HFFc6 (cell line): Measurements from ENCODE around the gene VAV3. TPM values are rescaled to one million over a fixed set of nuclear protein-coding genes. Genes with fewer than 3 reads are reported as not detected.

Experiments
- DNase-seq: peaks from one replicate; pipeline ENCODE4 v3.0.0-alpha.2; 2018
- H3K27ac Mint-ChIP-seq: 2 replicates; pipeline ENCODE4 v1.8.0; 2020; ENCODE audit warnings: mild to moderate bottlenecking, mixed read lengths
- H3K27me3 Mint-ChIP-seq: 2 replicates; pipeline ENCODE4 v1.8.0; 2021; ENCODE audit warnings: mild to moderate bottlenecking, moderate library complexity, mixed read lengths; ENCODE audit not compliant: insufficient read depth
- H3K36me3 Mint-ChIP-seq: 2 replicates; pipeline ENCODE4 v1.8.0; 2021; ENCODE audit warnings: low read depth, mixed read lengths
- H3K4me1 Mint-ChIP-seq: 2 replicates; pipeline ENCODE4 v1.8.0; 2020; ENCODE audit warnings: low read depth, mixed read lengths
- H3K4me3 Mint-ChIP-seq: 2 replicates; pipeline ENCODE4 v1.8.0; 2020; ENCODE audit warnings: mild to moderate bottlenecking, moderate library complexity, mixed read lengths
- H3K9me3 Mint-ChIP-seq: 2 replicates; pipeline ENCODE4 v1.8.0; 2020; ENCODE audit warnings: mild to moderate bottlenecking, mixed read lengths
- total RNA-seq, 6 experiments: library from RNA; stranded (reverse); fragmentation: NEBNext Ultra II Directional; extraction: Animal tissue kit (Norgen Biotek cat#: 25700); gene quantifications; 2 replicates in 1 of 6; 3 replicates in 5 of 6; pipeline ENCODE4 v1.2.3, GENCODE V29; 2021
- TF ChIP-seq, protein P1 (sequence below): fragments of 200-600 bp; sonication (generic); IDR thresholded peaks from 2 replicates; pipeline ENCODE4 v1.5.0; 2021; ENCODE audit warnings: antibody characterized with exemption, mild to moderate bottlenecking

The VAV3 gene
- total RNA-seq, 6 experiments from 2014 or later: not detected

DNA sequence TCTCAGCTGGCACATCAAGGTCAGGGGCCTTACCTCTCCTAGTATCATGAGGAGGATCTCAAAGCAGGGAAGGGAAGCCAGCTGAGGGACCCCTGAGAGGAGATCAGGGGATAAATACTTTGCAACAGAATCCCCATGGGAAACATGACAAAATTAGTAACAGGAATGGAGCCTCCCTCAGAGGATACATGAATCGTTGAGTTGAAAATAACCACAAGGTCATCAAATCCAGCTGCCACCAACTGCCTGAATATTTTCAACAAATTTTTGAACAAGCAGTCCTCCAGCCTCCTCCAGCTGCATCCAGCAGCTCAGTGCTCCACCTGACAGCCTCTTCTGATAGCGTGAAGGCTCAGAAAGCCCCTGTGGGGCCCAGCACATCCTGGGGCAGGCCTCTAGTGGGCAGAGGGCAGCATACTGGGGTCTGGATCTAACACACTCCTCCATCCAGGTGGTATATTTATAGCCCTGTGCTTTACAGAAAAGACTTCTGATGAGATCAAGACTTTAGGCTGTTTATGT, 419.9 kb downstream of the VAV3 start:
- Mint-ChIP-seq H3K4me1 (no peaks in the 10 kb centered on the region), H3K9me3 (peaks cover 20% of the 10 kb centered on the region), H3K27me3 (peaks cover 2% of the 10 kb centered on the region; the same call in 1 of the 2 replicates), H3K27ac (no peak overlapping the region), H3K4me3 (no peak overlapping the region), H3K36me3 (no peaks in the 10 kb centered on the region)
- TF ChIP-seq, protein P1, sequence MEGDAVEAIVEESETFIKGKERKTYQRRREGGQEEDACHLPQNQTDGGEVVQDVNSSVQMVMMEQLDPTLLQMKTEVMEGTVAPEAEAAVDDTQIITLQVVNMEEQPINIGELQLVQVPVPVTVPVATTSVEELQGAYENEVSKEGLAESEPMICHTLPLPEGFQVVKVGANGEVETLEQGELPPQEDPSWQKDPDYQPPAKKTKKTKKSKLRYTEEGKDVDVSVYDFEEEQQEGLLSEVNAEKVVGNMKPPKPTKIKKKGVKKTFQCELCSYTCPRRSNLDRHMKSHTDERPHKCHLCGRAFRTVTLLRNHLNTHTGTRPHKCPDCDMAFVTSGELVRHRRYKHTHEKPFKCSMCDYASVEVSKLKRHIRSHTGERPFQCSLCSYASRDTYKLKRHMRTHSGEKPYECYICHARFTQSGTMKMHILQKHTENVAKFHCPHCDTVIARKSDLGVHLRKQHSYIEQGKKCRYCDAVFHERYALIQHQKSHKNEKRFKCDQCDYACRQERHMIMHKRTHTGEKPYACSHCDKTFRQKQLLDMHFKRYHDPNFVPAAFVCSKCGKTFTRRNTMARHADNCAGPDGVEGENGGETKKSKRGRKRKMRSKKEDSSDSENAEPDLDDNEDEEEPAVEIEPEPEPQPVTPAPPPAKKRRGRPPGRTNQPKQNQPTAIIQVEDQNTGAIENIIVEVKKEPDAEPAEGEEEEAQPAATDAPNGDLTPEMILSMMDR: no peak
- DNase-seq: no peak

DNA sequence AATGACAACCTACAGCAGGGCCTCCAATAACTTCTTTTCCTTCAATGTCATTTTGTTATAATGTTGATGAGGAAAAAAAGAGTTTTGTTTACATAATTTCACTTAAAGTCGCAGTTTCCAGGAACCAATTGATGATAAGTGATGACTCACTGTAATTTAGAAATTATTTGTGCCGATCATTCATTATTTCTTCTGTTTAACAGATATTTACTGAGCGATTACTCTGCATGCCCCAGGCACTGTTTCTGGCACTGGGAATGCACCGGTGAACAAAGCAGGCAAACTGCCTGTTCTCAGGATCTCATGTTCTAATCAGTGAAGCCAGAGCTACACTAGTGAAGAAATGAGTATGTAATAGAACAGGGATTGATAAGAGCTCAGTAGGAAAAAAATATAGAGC, 420.7 kb downstream of the VAV3 start:
- H3K9me3 Mint-ChIP-seq: peaks cover 20% of the 10 kb centered on the region
- no peak overlapping the region for H3K4me3 Mint-ChIP-seq
- peaks cover 2% of the 10 kb centered on the region; the same call in 1 of the 2 replicates for H3K27me3 Mint-ChIP-seq
- H3K4me1 Mint-ChIP-seq: no peaks in the 10 kb centered on the region
- no peaks in the 10 kb centered on the region for H3K36me3 Mint-ChIP-seq
- no peak for DNase-seq
- TF ChIP-seq, protein P1: no peak
- no peak overlapping the region for H3K27ac Mint-ChIP-seq

DNA sequence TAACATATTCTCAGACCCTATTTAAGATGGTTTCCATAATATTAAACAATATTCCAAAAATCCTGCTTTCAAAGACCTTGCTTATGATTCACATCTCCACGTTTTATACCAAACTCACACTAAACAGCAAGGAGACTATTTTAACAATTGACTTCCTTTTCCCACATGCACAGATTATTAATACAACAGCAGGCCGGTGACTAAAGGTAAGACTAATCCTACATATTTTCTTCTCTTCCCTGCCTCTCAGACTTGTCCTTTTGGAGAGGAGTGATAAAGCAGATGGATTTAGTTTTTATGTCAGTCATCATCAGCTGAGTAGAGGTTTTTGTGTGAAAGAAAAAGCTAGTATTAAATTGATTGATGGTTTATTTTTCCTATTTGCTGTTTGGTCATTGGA, 423.6 kb downstream of the VAV3 start:
- DNase-seq: no peak
- Mint-ChIP-seq H3K36me3 (no peaks in the 10 kb centered on the region), H3K27ac (no peak overlapping the region), H3K9me3 (peaks cover 32% of the 10 kb centered on the region), H3K27me3 (peaks cover 2% of the 10 kb centered on the region; the same call in 1 of the 2 replicates), H3K4me1 (no peaks in the 10 kb centered on the region), H3K4me3 (no peak overlapping the region)
- TF ChIP-seq, protein P1: no peak

DNA sequence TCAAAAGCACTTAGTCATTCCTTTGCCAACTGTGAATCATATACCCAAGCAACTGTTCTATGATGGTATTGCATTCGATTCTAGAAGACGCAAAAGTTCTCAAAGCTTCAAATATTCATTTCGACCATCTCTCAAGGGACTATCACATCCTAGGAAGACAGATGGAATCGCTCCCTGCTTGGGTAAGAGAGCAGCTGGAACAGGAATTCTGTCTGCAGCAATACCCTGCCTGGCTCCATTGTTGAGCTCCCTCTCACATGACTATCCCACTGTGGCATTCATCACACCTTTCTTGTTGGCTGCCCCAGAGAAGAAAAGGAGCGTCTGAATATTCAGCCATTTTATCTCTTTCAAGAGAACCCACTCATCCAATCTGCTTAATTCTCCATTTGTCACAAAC, 426.5 kb downstream of the VAV3 start:
- Mint-ChIP-seq H3K4me1 (no peaks in the 10 kb centered on the region), H3K4me3 (no peak overlapping the region), H3K27me3 (peaks cover 2% of the 10 kb centered on the region; the same call in 1 of the 2 replicates), H3K9me3 (peaks cover 34% of the 10 kb centered on the region), H3K27ac (no peak overlapping the region), H3K36me3 (no peaks in the 10 kb centered on the region)
- TF ChIP-seq, protein P1: no peak
- DNase-seq: no peak

DNA sequence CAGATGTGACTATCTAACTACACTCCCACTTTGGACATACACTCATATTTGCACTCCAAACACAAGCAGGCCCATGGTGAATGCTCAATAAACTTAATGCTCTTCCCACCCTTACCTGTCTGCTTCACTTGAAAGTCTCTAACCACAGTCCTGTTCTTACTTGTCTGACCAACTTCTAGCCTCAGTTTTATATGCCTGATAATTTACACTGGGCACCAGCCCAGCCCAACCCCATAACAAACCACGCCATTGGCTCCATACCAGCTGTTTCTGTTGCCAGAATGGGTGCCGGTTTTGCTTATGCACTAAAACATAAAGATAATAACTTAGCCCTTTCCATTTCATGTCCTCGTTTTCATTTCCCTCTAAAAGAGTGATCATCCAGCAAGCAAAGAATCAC, 428.7 kb downstream of the VAV3 start:
- TF ChIP-seq, protein P1: no peak
- Mint-ChIP-seq H3K9me3 (peaks cover 29% of the 10 kb centered on the region), H3K27me3 (peaks cover 2% of the 10 kb centered on the region; the same call in 1 of the 2 replicates), H3K4me3 (no peak overlapping the region), H3K27ac (no peak overlapping the region), H3K4me1 (no peaks in the 10 kb centered on the region), H3K36me3 (no peaks in the 10 kb centered on the region)
- no peak for DNase-seq

DNA sequence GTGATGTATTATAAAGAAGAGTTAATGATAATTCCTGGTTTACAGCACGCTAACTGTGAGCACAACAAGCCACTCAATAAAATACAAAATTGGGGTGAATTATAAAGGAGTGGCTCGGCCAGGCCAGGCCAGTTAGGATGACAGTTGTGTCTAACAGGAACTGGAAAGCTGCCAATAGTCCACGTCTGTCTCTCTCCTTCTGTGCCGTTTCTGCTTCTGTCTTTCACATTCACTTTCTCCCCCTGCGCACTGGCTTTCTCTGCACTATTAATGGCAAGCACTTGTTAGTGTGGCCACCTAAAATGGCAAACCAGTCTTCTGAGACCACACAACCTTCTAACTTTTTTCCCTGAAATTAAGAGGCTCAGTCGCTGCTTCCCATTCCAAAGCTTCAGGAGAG, 429.9 kb downstream of the VAV3 start:
- Mint-ChIP-seq H3K27me3 (no peaks in the 10 kb centered on the region), H3K36me3 (no peaks in the 10 kb centered on the region), H3K4me1 (no peaks in the 10 kb centered on the region), H3K27ac (no peak overlapping the region), H3K9me3 (peaks cover 23% of the 10 kb centered on the region), H3K4me3 (no peak overlapping the region)
- DNase-seq: no peak
- TF ChIP-seq, protein P1: no peak
